GM18508 (cell line): ENCODE measurements around the gene PLEKHG2.

Experiments
- ATAC-seq: cut with Tn5 transposase; IDR thresholded peaks from one replicate; pipeline ENCODE4 v1.9.1; 2021; ENCODE audit warnings: moderate number of reproducible peaks; ENCODE audit not compliant: insufficient read depth, unreplicated experiment

PLEKHG2 gene

GRCh38 chr19:39384839-39385568, 27.5 kb upstream of the PLEKHG2 start:
- no peak for ATAC-seq

- ATAC-seq: no peak
Observed at GRCh38 chr19:39385629-39386411, 26.6 kb upstream of the PLEKHG2 start.

GRCh38 chr19:39386557-39386956, 25.9 kb upstream of the PLEKHG2 start:
- ATAC-seq: no peak

GRCh38 chr19:39388657-39389056, 23.8 kb upstream of the PLEKHG2 start:
- no peak for ATAC-seq

- no peak for ATAC-seq
Observed at GRCh38 chr19:39389631-39390414, 22.6 kb upstream of the PLEKHG2 start.

- no peak for ATAC-seq
Observed at GRCh38 chr19:39390451-39390750, 22.1 kb upstream of the PLEKHG2 start.

GRCh38 chr19:39390751-39391437, 21.6 kb upstream of the PLEKHG2 start, which contains the start of the genes MED29 and PAF1:
Gene MED29, plus strand, starts transcription at chr19:39391378. Its CDS starts 45 bp downstream, at chr19:39391423.
Gene PAF1, minus strand, starts transcription at chr19:39391106. Its CDS starts 242 bp downstream, at chr19:39390864.
- ATAC-seq: peak; percentile 78

- no peak for ATAC-seq
Observed at GRCh38 chr19:39397360-39398296, 14.8 kb upstream of the PLEKHG2 start.

- no peak for ATAC-seq
Observed at GRCh38 chr19:39398297-39398864, 14.1 kb upstream of the PLEKHG2 start.

- ATAC-seq: no peak
Observed at GRCh38 chr19:39399668-39400050, 12.8 kb upstream of the PLEKHG2 start.

GRCh38 chr19:39400061-39400460, 12.4 kb upstream of the PLEKHG2 start:
- ATAC-seq: no peak

- no peak for ATAC-seq
Observed at GRCh38 chr19:39401070-39401548, 11.4 kb upstream of the PLEKHG2 start.

- no peak for ATAC-seq
Observed at GRCh38 chr19:39401549-39402345, 10.7 kb upstream of the PLEKHG2 start.

- ATAC-seq: no peak
Observed at GRCh38 chr19:39402346-39403300, 9.8 kb upstream of the PLEKHG2 start.

GRCh38 chr19:39403331-39404312, 8.8 kb upstream of the PLEKHG2 start:
- no peak for ATAC-seq
